ENCODE data around the gene NPC1.

DNA sequence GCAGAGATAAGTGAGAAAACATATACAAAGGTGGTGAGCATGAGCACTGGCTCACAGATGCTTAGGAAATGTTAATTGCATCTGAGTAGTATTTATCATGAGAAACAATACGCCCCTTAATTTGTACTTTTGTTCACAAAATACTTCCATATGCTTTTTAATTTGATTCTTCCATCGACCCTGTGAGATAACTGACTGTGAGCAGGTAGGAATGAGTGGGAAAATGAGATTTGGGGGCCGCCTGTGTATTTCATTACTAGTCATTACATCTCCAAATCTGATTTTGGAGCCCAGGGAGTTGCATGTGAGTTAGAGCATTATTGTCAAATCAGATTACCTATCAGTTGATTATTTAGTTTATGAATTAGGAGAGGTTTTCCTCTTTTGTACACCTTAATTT, 36.7 kb upstream of the NPC1 start:
- no peak for TF ChIP-seq FOXJ3 (CRISPR knock-in tag; IDR thresholded peaks at IDR 0.05; ENCODE audit: borderline replicate concordance)
- TF ChIP-seq, protein P1, sequence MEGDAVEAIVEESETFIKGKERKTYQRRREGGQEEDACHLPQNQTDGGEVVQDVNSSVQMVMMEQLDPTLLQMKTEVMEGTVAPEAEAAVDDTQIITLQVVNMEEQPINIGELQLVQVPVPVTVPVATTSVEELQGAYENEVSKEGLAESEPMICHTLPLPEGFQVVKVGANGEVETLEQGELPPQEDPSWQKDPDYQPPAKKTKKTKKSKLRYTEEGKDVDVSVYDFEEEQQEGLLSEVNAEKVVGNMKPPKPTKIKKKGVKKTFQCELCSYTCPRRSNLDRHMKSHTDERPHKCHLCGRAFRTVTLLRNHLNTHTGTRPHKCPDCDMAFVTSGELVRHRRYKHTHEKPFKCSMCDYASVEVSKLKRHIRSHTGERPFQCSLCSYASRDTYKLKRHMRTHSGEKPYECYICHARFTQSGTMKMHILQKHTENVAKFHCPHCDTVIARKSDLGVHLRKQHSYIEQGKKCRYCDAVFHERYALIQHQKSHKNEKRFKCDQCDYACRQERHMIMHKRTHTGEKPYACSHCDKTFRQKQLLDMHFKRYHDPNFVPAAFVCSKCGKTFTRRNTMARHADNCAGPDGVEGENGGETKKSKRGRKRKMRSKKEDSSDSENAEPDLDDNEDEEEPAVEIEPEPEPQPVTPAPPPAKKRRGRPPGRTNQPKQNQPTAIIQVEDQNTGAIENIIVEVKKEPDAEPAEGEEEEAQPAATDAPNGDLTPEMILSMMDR (IDR thresholded peaks at IDR 0.05), result no peak
- TF ChIP-seq SMAD3 (CRISPR knock-in tag; IDR thresholded peaks at IDR 0.05; ENCODE audit: borderline replicate concordance), result no peak
- TF ChIP-seq, protein P2, sequence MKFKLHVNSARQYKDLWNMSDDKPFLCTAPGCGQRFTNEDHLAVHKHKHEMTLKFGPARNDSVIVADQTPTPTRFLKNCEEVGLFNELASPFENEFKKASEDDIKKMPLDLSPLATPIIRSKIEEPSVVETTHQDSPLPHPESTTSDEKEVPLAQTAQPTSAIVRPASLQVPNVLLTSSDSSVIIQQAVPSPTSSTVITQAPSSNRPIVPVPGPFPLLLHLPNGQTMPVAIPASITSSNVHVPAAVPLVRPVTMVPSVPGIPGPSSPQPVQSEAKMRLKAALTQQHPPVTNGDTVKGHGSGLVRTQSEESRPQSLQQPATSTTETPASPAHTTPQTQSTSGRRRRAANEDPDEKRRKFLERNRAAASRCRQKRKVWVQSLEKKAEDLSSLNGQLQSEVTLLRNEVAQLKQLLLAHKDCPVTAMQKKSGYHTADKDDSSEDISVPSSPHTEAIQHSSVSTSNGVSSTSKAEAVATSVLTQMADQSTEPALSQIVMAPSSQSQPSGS (CRISPR knock-in tag; IDR thresholded peaks at IDR 0.05; ENCODE audit: borderline replicate concordance, low read depth), result no peak
- no peak for TF ChIP-seq ZSCAN18 (CRISPR knock-in tag; IDR thresholded peaks at IDR 0.05)
- no peak for TF ChIP-seq ZNF425 (CRISPR knock-in tag; conservative IDR thresholded peaks at IDR 0.05)
- no peak for TF ChIP-seq ATF1 (CRISPR knock-in tag; IDR thresholded peaks at IDR 0.05)
- no peak for TF ChIP-seq E2F1 (CRISPR knock-in tag; IDR thresholded peaks at IDR 0.05)
- TF ChIP-seq RELA (CRISPR knock-in tag; IDR thresholded peaks at IDR 0.05; ENCODE audit: borderline replicate concordance), result no peak
